ENCODE results near the gene PPT1. TPM values are rescaled to one million over a fixed set of nuclear protein-coding genes. Genes with fewer than 3 reads are reported as not detected.

The PPT1 gene
- total and polyA plus RNA-seq, 10 donors, result 57.1 to 282 (median 193) TPM

GRCh38 chr1:40024671-40025070 is 72.4 kb downstream of the PPT1 start:
- no peak for DNase-seq
- 70 to 85% (median 83%) methylated on average over 2 of the region's 2 CpGs for WGBS, 5 donors
- H3K36me3 ChIP-seq, result no peaks in the 10 kb centered on the region

GRCh38 chr1:40023379-40023944 is 73.6 kb downstream of the PPT1 start:
- TF ChIP-seq POLR2A (IDR thresholded peaks at IDR 0.05) (no peak), POLR2AphosphoS5 (IDR thresholded peaks at IDR 0.05) (no peak), CTCF (IDR thresholded peaks at IDR 0.05 in 8 of 11, conservative IDR thresholded peaks at IDR 0.05 in 3 of 11) (no peak)
- Histone ChIP-seq H3K36me3 (no peaks in the 10 kb centered on the region), H3K9me3 (peaks cover 0 to 17% (median 3%) of the 10 kb centered on the region in 8 donors), H3K27ac (no peak overlapping the region), H3K4me3 (no peak overlapping the region), H3K27me3 (replicated peaks in 1 of 7) (no peaks in the 10 kb centered on the region), H3K4me1 (peaks cover 0 to 13% (median 0%) of the 10 kb centered on the region in 6 donors)
- intact Hi-C loops (cut with DNase I; ENCODE audit: low total_unique reads), result loop anchor here (10.0 kb wide), 1 partner anchor 109 kb away; no protein-coding TSS in a partner anchor
- no peak for DNase-seq
- 68 to 84% (median 74%) methylated on average over 4 of the region's 4 CpGs for WGBS, 5 donors

More at GRCh38 chr1:40024671-40025070, 72.4 kb downstream of the PPT1 start:
- intact Hi-C loops (cut with DNase I; ENCODE audit: low total_unique reads), result loop anchor here (10.0 kb wide), 1 partner anchor 110 kb away; no protein-coding TSS in a partner anchor
- H3K9me3 ChIP-seq, result peaks cover 0 to 17% (median 3%) of the 10 kb centered on the region in 8 donors
- TF ChIP-seq POLR2A (IDR thresholded peaks at IDR 0.05), result no peak
- no peak for TF ChIP-seq POLR2AphosphoS5 (IDR thresholded peaks at IDR 0.05)
- no peak for TF ChIP-seq CTCF (IDR thresholded peaks at IDR 0.05 in 8 of 11, conservative IDR thresholded peaks at IDR 0.05 in 3 of 11)
- H3K27ac ChIP-seq, result no peak overlapping the region
- no peak overlapping the region for H3K4me3 ChIP-seq
- peaks cover 0 to 19% (median 0%) of the 10 kb centered on the region in 6 donors for H3K4me1 ChIP-seq
- no peaks in the 10 kb centered on the region for H3K27me3 ChIP-seq (replicated peaks in 1 of 7)

Other genes with a start within 250 kb of the PPT1 start
- 10 to 100 TPM; 13.9 to 21.4 (median 18.3) TPM for gene TRIT1, start 213.7 kb downstream of the PPT1 start, total RNA-seq
- 10 to 100 TPM; 13.0 to 14.7 (median 14.1) TPM for gene TRIT1, start 213.7 kb downstream of the PPT1 start, polyA plus RNA-seq
- gene MYCL, start 195.3 kb downstream of the PPT1 start, total RNA-seq, result 1 to 10 TPM; 1.0 to 7.3 (median 5.5) TPM
- gene MYCL, start 195.3 kb downstream of the PPT1 start, polyA plus RNA-seq, result 1 to 10 TPM in 2 of 3 donors, under 1 TPM in 1; 0.90 to 1.2 (median 1.2) TPM
- gene MFSD2A, start 142.1 kb downstream of the PPT1 start, total RNA-seq, result 1 to 10 TPM in 6 of 7 donors, under 1 TPM in 1; 0.88 to 7.1 (median 4.2) TPM
- gene MFSD2A, start 142.1 kb downstream of the PPT1 start, polyA plus RNA-seq, result 1 to 10 TPM; 1.8 to 4.1 (median 2.2) TPM
- 100 to 1,000 TPM; 241 to 608 (median 402) TPM for gene CAP1, start 56.5 kb downstream of the PPT1 start, total RNA-seq
- 100 to 1,000 TPM; 124 to 200 (median 182) TPM for gene CAP1, start 56.5 kb downstream of the PPT1 start, polyA plus RNA-seq
- 10 to 100 TPM; 15.9 to 26.3 (median 22.6) TPM for gene RLF, start 64.1 kb upstream of the PPT1 start, total RNA-seq
- gene RLF, start 64.1 kb upstream of the PPT1 start, polyA plus RNA-seq, result 1 to 10 TPM; 3.8 to 4.6 (median 4.1) TPM
- not detected for gene TMCO2, start 150.7 kb upstream of the PPT1 start, total RNA-seq
- under 1 TPM in 2 of 3 donors, not detected in 1; 0.38 to 0.48 TPM for gene TMCO2, start 150.7 kb upstream of the PPT1 start, polyA plus RNA-seq
- 10 to 100 TPM; 20.4 to 33.3 (median 25.2) TPM for gene ZMPSTE24, start 161.0 kb upstream of the PPT1 start, total RNA-seq
- 10 to 100 TPM in 2 of 3 donors, 1 to 10 TPM in 1; 7.9 to 10.9 (median 10.6) TPM for gene ZMPSTE24, start 161.0 kb upstream of the PPT1 start, polyA plus RNA-seq
- 10 to 100 TPM in 2 of 7 donors, 1 to 10 TPM in 5; 3.1 to 16.0 (median 6.2) TPM for gene COL9A2, start 220.0 kb upstream of the PPT1 start, total RNA-seq
- gene COL9A2, start 220.0 kb upstream of the PPT1 start, polyA plus RNA-seq, result 10 to 100 TPM in 2 of 3 donors, 1 to 10 TPM in 1; 9.1 to 17.8 (median 10.1) TPM

Data from spleen (tissue), 11 donors.